Suppressor macrophage treated with lipopolysaccharide for 4 hours (primary cell): Measurements from ENCODE around the gene FAAP20.
A peak's percentile ranks its signal among the peaks of the same experiment; 100 is the strongest.
"Not testable (repeated sequence)": the region's sequence is repeated elsewhere in the genome, so short reads cannot be mapped to it uniquely, and the experiment has no call there.

Experiments used
- DNase-seq: peaks from one replicate; pipeline ENCODE4 v3.0.0-alpha.2; 2020

Gene FAAP20

GRCh38 chr1:2154022-2154421 is 40.5 kb downstream of the FAAP20 start:
- no peak for DNase-seq

GRCh38 chr1:2152954-2153353 is 41.6 kb downstream of the FAAP20 start:
- no peak for DNase-seq

- DNase-seq = no peak
Measured at GRCh38 chr1:2151911-2152310, 42.7 kb downstream of the FAAP20 start.

- DNase-seq = peak; percentile 82
Measured at GRCh38 chr1:2151252-2151651, 43.3 kb downstream of the FAAP20 start.

GRCh38 chr1:2150801-2151200 is 43.8 kb downstream of the FAAP20 start:
- no peak for DNase-seq

GRCh38 chr1:2148691-2149090 is 45.9 kb downstream of the FAAP20 start:
- peak; percentile 54 for DNase-seq

GRCh38 chr1:2147869-2148268 is 46.7 kb downstream of the FAAP20 start:
- DNase-seq = not testable (repeated sequence)

- no peak for DNase-seq
Measured at GRCh38 chr1:2146836-2147517, 47.6 kb downstream of the FAAP20 start.

- no peak for DNase-seq
Measured at GRCh38 chr1:2145946-2146835, 48.4 kb downstream of the FAAP20 start.

GRCh38 chr1:2144501-2145090 is 50.0 kb downstream of the FAAP20 start:
- DNase-seq = no peak

- no peak for DNase-seq
Measured at GRCh38 chr1:2143814-2144500, 50.6 kb downstream of the FAAP20 start.

- DNase-seq = no peak
Measured at GRCh38 chr1:2141025-2141424, 53.5 kb downstream of the FAAP20 start.
